22Rv1 (cell line): Measurements from ENCODE around the gene PARP8.

Source experiments
- ZFX ChIP-seq: fragments of 450-650 bp; IDR thresholded peaks from 2 replicates; pipeline ENCODE4 v1.6.1; 2017; ENCODE audit warnings: antibody characterized with exemption, borderline replicate concordance
- TF ChIP-seq, protein P1 (sequence below): fragments of 450-650 bp; IDR thresholded peaks from 2 replicates; pipeline ENCODE4 v1.5.1; 2017; ENCODE audit warnings: mild to moderate bottlenecking

DNA sequence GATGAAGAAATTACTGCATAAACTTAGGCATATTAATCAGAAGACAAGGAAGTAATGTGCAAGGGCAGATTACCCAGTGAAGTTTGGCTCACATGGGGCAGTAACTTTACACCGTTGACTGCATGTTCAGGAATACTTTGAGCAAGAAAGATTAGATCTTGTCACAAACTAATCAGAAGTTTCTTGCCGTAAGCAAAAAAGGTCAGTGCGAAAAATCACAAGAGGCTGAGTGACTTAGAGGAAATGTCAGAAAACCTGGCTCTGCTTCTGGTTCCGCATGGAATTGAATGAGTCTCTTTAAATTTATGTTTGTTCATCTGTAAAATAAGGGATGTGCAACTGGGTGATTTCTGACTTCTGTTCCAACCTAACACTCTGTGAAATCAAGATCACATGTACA is 64.4 kb downstream of the PARP8 start:
- TF ChIP-seq, protein P1, sequence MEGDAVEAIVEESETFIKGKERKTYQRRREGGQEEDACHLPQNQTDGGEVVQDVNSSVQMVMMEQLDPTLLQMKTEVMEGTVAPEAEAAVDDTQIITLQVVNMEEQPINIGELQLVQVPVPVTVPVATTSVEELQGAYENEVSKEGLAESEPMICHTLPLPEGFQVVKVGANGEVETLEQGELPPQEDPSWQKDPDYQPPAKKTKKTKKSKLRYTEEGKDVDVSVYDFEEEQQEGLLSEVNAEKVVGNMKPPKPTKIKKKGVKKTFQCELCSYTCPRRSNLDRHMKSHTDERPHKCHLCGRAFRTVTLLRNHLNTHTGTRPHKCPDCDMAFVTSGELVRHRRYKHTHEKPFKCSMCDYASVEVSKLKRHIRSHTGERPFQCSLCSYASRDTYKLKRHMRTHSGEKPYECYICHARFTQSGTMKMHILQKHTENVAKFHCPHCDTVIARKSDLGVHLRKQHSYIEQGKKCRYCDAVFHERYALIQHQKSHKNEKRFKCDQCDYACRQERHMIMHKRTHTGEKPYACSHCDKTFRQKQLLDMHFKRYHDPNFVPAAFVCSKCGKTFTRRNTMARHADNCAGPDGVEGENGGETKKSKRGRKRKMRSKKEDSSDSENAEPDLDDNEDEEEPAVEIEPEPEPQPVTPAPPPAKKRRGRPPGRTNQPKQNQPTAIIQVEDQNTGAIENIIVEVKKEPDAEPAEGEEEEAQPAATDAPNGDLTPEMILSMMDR, result no peak
- TF ChIP-seq ZFX, result no peak
